ENCODE measurements around the gene CLPTM1L. TPM values are rescaled to one million over a fixed set of nuclear protein-coding genes. Genes with fewer than 3 reads are reported as not detected.

The CLPTM1L gene
- total and polyA plus RNA-seq, 10 donors, result 39.7 to 118 (median 94.9) TPM

- Histone ChIP-seq H3K4me3 (no peak overlapping the region), H3K9me3 (no peaks in the 10 kb centered on the region), H3K36me3 (no peaks in the 10 kb centered on the region), H3K4me1 (peaks cover 0 to 14% (median 3%) of the 10 kb centered on the region in 6 donors), H3K27ac (no peak overlapping the region), H3K27me3 (replicated peaks in 1 of 7) (peaks cover 0 to under 1% (median 0%) of the 10 kb centered on the region in 7 donors)
- intact Hi-C loops (cut with DNase I; ENCODE audit: low total_unique reads), result no loop called here
- TF ChIP-seq POLR2AphosphoS5 (IDR thresholded peaks at IDR 0.05) (no peak), POLR2A (IDR thresholded peaks at IDR 0.05) (no peak), CTCF (IDR thresholded peaks at IDR 0.05 in 8 of 11, conservative IDR thresholded peaks at IDR 0.05 in 3 of 11) (no peak)
- WGBS, 5 donors, result 77 to 92% (median 84%) methylated on average over 4 of the region's 4 CpGs
- DNase-seq, result peak; percentile 33
These were observed 6.3 kb upstream of the CLPTM1L start for GRCh38 chr5:1351156-1351555.

GRCh38 chr5:1349246-1349645 lies 4.3 kb upstream of the CLPTM1L start:
- Histone ChIP-seq H3K4me3 (no peak overlapping the region), H3K27ac (no peak overlapping the region), H3K36me3 (no peaks in the 10 kb centered on the region), H3K27me3 (replicated peaks in 1 of 7) (no peaks in the 10 kb centered on the region), H3K9me3 (no peaks in the 10 kb centered on the region), H3K4me1 (peaks cover 4 to 27% (median 15%) of the 10 kb centered on the region in 6 donors)
- no peak for TF ChIP-seq POLR2A (IDR thresholded peaks at IDR 0.05)
- no peak for TF ChIP-seq CTCF (IDR thresholded peaks at IDR 0.05 in 8 of 11, conservative IDR thresholded peaks at IDR 0.05 in 3 of 11)
- no peak for TF ChIP-seq POLR2AphosphoS5 (IDR thresholded peaks at IDR 0.05)
- DNase-seq, result peak; percentile 65
- 44 to 61% (median 58%) methylated on average over 12 of the region's 12 CpGs for WGBS, 5 donors
- intact Hi-C loops (cut with DNase I; ENCODE audit: low total_unique reads), result no loop called here

GRCh38 chr5:1348986-1349245 lies 4.0 kb upstream of the CLPTM1L start:
- DNase-seq, result no peak
- H3K27me3 ChIP-seq (replicated peaks in 1 of 7), result no peaks in the 10 kb centered on the region
- peaks cover 7 to 30% (median 18%) of the 10 kb centered on the region in 6 donors for H3K4me1 ChIP-seq
- no peak for TF ChIP-seq CTCF (IDR thresholded peaks at IDR 0.05 in 8 of 11, conservative IDR thresholded peaks at IDR 0.05 in 3 of 11)
- no peak for TF ChIP-seq POLR2A (IDR thresholded peaks at IDR 0.05)
- no peak for TF ChIP-seq POLR2AphosphoS5 (IDR thresholded peaks at IDR 0.05)
- no peak overlapping the region for H3K27ac ChIP-seq
- WGBS, 5 donors, result 73 to 93% (median 83%) methylated on average over 1 of the region's 1 CpG
- intact Hi-C loops (cut with DNase I; ENCODE audit: low total_unique reads), result no loop called here
- no peaks in the 10 kb centered on the region for H3K9me3 ChIP-seq
- no peaks in the 10 kb centered on the region for H3K36me3 ChIP-seq
- H3K4me3 ChIP-seq, result no peak overlapping the region

GRCh38 chr5:1347571-1347970 lies 2.7 kb upstream of the CLPTM1L start:
- Histone ChIP-seq H3K27me3 (replicated peaks in 1 of 7) (no peaks in the 10 kb centered on the region), H3K4me3 (no peak overlapping the region), H3K9me3 (no peaks in the 10 kb centered on the region), H3K36me3 (peaks cover 0 to 13% (median under 1%) of the 10 kb centered on the region in 6 donors), H3K4me1 (peaks cover 18 to 43% (median 32%) of the 10 kb centered on the region in 6 donors), H3K27ac (no peak overlapping the region)
- 37 to 47% (median 43%) methylated on average over 9 to 10 of the region's 10 CpGs for WGBS, 5 donors
- peak; percentile 66 for DNase-seq
- intact Hi-C loops (cut with DNase I; ENCODE audit: low total_unique reads), result no loop called here
- TF ChIP-seq CTCF (IDR thresholded peaks at IDR 0.05 in 8 of 11, conservative IDR thresholded peaks at IDR 0.05 in 3 of 11) (no peak), POLR2A (IDR thresholded peaks at IDR 0.05) (no peak), POLR2AphosphoS5 (IDR thresholded peaks at IDR 0.05) (no peak)
